Kidney (tissue), 14 donors: ENCODE results near the gene ZNF516. TPM values are rescaled to one million over a fixed set of nuclear protein-coding genes. Genes with fewer than 3 reads are reported as not detected.

Source experiments
- DNase-seq, 5 donors: peaks; one replicate each; pipeline ENCODE4 v3.0.0-alpha.2; 2013 to 2020
- FAIRE-seq: peaks from 2 replicates; lab custom pipeline; 2012; peaks lifted over from hg19 to GRCh38; lab: Jason Lieb, UNC
- H3K27ac ChIP-seq, 2 donors: one replicate each; pipeline ENCODE4 v1.7.0; 2013; ENCODE audit warnings: low read depth in 2 of 2, low read length in 2 of 2, inconsistent platforms in 1 of 2
- H3K27me3 ChIP-seq: one replicate; pipeline ENCODE4 v1.7.1; 2013; ENCODE audit warnings: low read length, inconsistent platforms; ENCODE audit not compliant: control insufficient read depth, insufficient read depth
- H3K36me3 ChIP-seq, 3 donors: one replicate each; pipeline versions ENCODE4 v1.7.0 to v1.7.1; 2013; ENCODE audit warnings: low read length in 3 of 3, control low read depth in 1 of 3, inconsistent platforms in 1 of 3; ENCODE audit not compliant: insufficient read depth in 3 of 3, control insufficient read depth in 2 of 3
- H3K4me1 ChIP-seq, 3 donors: one replicate each; pipeline versions ENCODE4 v1.7.0 to v1.7.1; 2013; ENCODE audit warnings: low read length in 3 of 3, inconsistent platforms in 1 of 3, low read depth in 1 of 3; ENCODE audit not compliant: control insufficient read depth in 2 of 3, insufficient read depth in 2 of 3
- H3K4me3 ChIP-seq, 3 donors: one replicate each; pipeline versions ENCODE4 v1.7.0 to v1.8.1; 2013; ENCODE audit warnings: low read length in 3 of 3, control low read depth in 1 of 3, inconsistent platforms in 1 of 3
- H3K9ac ChIP-seq, 3 donors: one replicate each; pipeline versions ENCODE4 v1.7.0 to v1.7.1; 2013; ENCODE audit warnings: low read length in 3 of 3, control low read depth in 1 of 3, inconsistent platforms in 1 of 3
- H3K9me3 ChIP-seq, 3 donors: one replicate each; pipeline versions ENCODE4 v1.7.0 to v1.7.1; 2013; ENCODE audit warnings: low read length in 3 of 3, control low read depth in 1 of 3, inconsistent platforms in 1 of 3; ENCODE audit not compliant: control insufficient read depth in 2 of 3, insufficient read depth in 1 of 3
- CTCF ChIP-seq: IDR thresholded peaks from 3 replicates; pipeline ENCODE4 v1.5.1; 2012; ENCODE audit warnings: mild to moderate bottlenecking, moderate library complexity, borderline replicate concordance; ENCODE audit not compliant: insufficient read depth; ENCODE audit errors: extremely low read depth
- intact Hi-C: fragments of 100-400 bp; cut with DNase I; formaldehyde crosslinking; loops from one replicate; pipeline ENCODE4 v1.11.1; 2022
- polyA plus RNA-seq: library from polyadenylated mRNA; stranded (reverse); fragments of 350-450 nt; fragmentation: Illumina TruSeq; extraction: RNeasy Lipid Tissue Mini Kit (QIAGEN cat#74804); gene quantifications from one replicate; pipeline ENCODE4 v1.2.3, GENCODE V29; 2014; ENCODE audit warnings: low read depth, low replicate concordance; ENCODE audit not compliant: insufficient read depth
- total RNA-seq: library from RNA; stranded (reverse); fragmentation: NEBNext Ultra II Directional; extraction: Animal tissue kit (Norgen Biotek cat#: 25700); gene quantifications from one replicate; pipeline ENCODE4 v1.2.1, GENCODE V29; 2021
- donor health status: control.
- donor health status: control.
- donor health status: control.
- donor health status: control.
- donor health status: control.
- donor health status: DM: yes; HTN: yes; CAD: no.
- donor health status: Normal renal cell carcinoma (clear cell type).

The ZNF516 gene
- total and polyA plus RNA-seq, 2 donors from 2014 or later = 6.7 to 28.7 TPM

GRCh38 chr18:76422121-76422520 lies 72.9 kb downstream of the ZNF516 start:
- peaks cover 0 to 5% (median 0%) of the 10 kb centered on the region in 3 donors for H3K36me3 ChIP-seq
- no peak for FAIRE-seq
- H3K27me3 ChIP-seq = no peaks in the 10 kb centered on the region
- peaks cover 0 to 2% (median 0%) of the 10 kb centered on the region in 3 donors for H3K9me3 ChIP-seq
- H3K4me3 ChIP-seq = no peak overlapping the region
- no peak for TF ChIP-seq CTCF
- no peak overlapping the region for H3K27ac ChIP-seq
- DNase-seq = no peak
- no peak overlapping the region for H3K9ac ChIP-seq
- intact Hi-C loops = no loop called here
- H3K4me1 ChIP-seq = peaks cover 0 to 5% (median 2%) of the 10 kb centered on the region in 3 donors

- H3K4me1 ChIP-seq = peaks cover 0 to 5% (median 2%) of the 10 kb centered on the region in 3 donors
- no peak overlapping the region for H3K9ac ChIP-seq
- peaks cover 0 to 5% (median 0%) of the 10 kb centered on the region in 3 donors for H3K36me3 ChIP-seq
- peak overlapping the region in 1 of 2 donors; percentile 34 for H3K27ac ChIP-seq
- FAIRE-seq = no peak
- H3K4me3 ChIP-seq = no peak overlapping the region
- H3K27me3 ChIP-seq = no peaks in the 10 kb centered on the region
- no peak for TF ChIP-seq CTCF
- no peak for DNase-seq
- peaks cover 0 to 2% (median 0%) of the 10 kb centered on the region in 3 donors for H3K9me3 ChIP-seq
- intact Hi-C loops = no loop called here
These were observed 73.4 kb downstream of the ZNF516 start for GRCh38 chr18:76421685-76422078.

GRCh38 chr18:76420898-76421684 lies 74.0 kb downstream of the ZNF516 start:
- peak in 4 of 5 donors; percentile 61 to 78 (median 69) for DNase-seq

More at GRCh38 chr18:76420898-76421684, 74.0 kb downstream of the ZNF516 start:
- H3K36me3 ChIP-seq = peaks cover 0 to 5% (median 0%) of the 10 kb centered on the region in 3 donors
- no peak overlapping the region for H3K4me3 ChIP-seq
- FAIRE-seq = no peak
- no peaks in the 10 kb centered on the region for H3K27me3 ChIP-seq
- H3K4me1 ChIP-seq = peaks cover 0 to 5% (median 2%) of the 10 kb centered on the region in 3 donors
- H3K9ac ChIP-seq = no peak overlapping the region
- TF ChIP-seq CTCF = no peak
- peak overlapping the region in 1 of 2 donors; percentile 34 for H3K27ac ChIP-seq
- peaks cover 0 to 2% (median 0%) of the 10 kb centered on the region in 3 donors for H3K9me3 ChIP-seq
- intact Hi-C loops = no loop called here
